WTC11 (cell line): ENCODE data around the gene ACACA. TPM values are rescaled to one million over a fixed set of nuclear protein-coding genes. Genes with fewer than 3 reads are reported as not detected.

ENCODE experiments used
- ATAC-seq: fragments of 200-7000 bp; cut with Tn5 transposase; 2 replicates; pipeline ENCODE4 v1.10.0; 2021; ENCODE audit warnings: mild to moderate bottlenecking, moderate library complexity
- CTCF ChIA-PET: fragments of 300-600 bp; sonication (Branson Sonifier 250); formaldehyde crosslinking; loops from one replicate; lab custom pipeline; 2021; ENCODE audit warnings: antibody characterized with exemption; lab: Charles Lee
- POLR2A ChIA-PET: fragments of 350-600 bp; sonication (Branson Sonifier 250); formaldehyde crosslinking; loops from one replicate; lab custom pipeline; 2021; ENCODE audit warnings: antibody characterized with exemption; lab: Charles Lee
- DNase-seq: peaks from one replicate; pipeline ENCODE4 v3.0.0; 2021; ENCODE audit warnings: low spot score
- H3K27ac Mint-ChIP-seq: 2 replicates; pipeline ENCODE4 v1.8.0; 2021; ENCODE audit warnings: mixed read lengths
- H3K27me3 Mint-ChIP-seq: 2 replicates; pipeline ENCODE4 v1.8.0; 2021; ENCODE audit warnings: low read depth, mild to moderate bottlenecking, moderate library complexity, mixed read lengths
- H3K36me3 Mint-ChIP-seq: 2 replicates; pipeline ENCODE4 v1.8.0; 2021; ENCODE audit warnings: mixed read lengths
- H3K4me1 Mint-ChIP-seq: 2 replicates; pipeline ENCODE4 v1.8.0; 2022; ENCODE audit warnings: mixed read lengths
- H3K4me3 Mint-ChIP-seq: 2 replicates; pipeline ENCODE4 v1.8.0; 2021; ENCODE audit warnings: mild to moderate bottlenecking, moderate library complexity, mixed read lengths
- H3K9me3 Mint-ChIP-seq: 2 replicates; pipeline ENCODE4 v1.8.0; 2021; ENCODE audit warnings: mixed read lengths
- ATF6 ChIP-seq: sonication (generic); formaldehyde crosslinking; IDR thresholded peaks from 2 replicates; pipeline ENCODE4 v1.8.1; 2023; ENCODE audit warnings: mild to moderate bottlenecking, missing genetic modification reagents
- ERG ChIP-seq: fragments of 250-450 bp; sonication (Bioruptor Pico); IDR thresholded peaks from 2 replicates; pipeline ENCODE4 v1.8.0; 2021; ENCODE audit warnings: mild to moderate bottlenecking
- FOXJ3 ChIP-seq: sonication (generic); formaldehyde crosslinking; IDR thresholded peaks from 2 replicates; pipeline ENCODE4 v1.9.0; 2021; ENCODE audit warnings: missing genetic modification reagents, mild to moderate bottlenecking, borderline replicate concordance
- GABPB1 ChIP-seq: sonication (generic); formaldehyde crosslinking; IDR thresholded peaks from 2 replicates; pipeline ENCODE4 v1.8.1; 2023; ENCODE audit warnings: mild to moderate bottlenecking, missing genetic modification reagents
- HMGXB4 ChIP-seq: sonication (generic); formaldehyde crosslinking; IDR thresholded peaks from 2 replicates; pipeline ENCODE4 v1.8.1; 2023; ENCODE audit warnings: mild to moderate bottlenecking, moderate library complexity, missing genetic modification reagents
- IRF1 ChIP-seq: sonication (generic); formaldehyde crosslinking; IDR thresholded peaks from 2 replicates; pipeline ENCODE4 v1.8.0; 2023; ENCODE audit warnings: missing genetic modification reagents
- JAZF1 ChIP-seq: fragments of 250-450 bp; sonication (Bioruptor Pico); IDR thresholded peaks from 2 replicates; pipeline ENCODE4 v1.9.0; 2021; ENCODE audit warnings: moderate library complexity, mild to moderate bottlenecking, inconsistent platforms
- KAT7 ChIP-seq: sonication (generic); formaldehyde crosslinking; IDR thresholded peaks from 2 replicates; pipeline ENCODE4 v1.8.1; 2023; ENCODE audit warnings: missing genetic modification reagents, mild to moderate bottlenecking, borderline replicate concordance
- NFYB ChIP-seq: sonication (generic); formaldehyde crosslinking; conservative IDR thresholded peaks from 2 replicates; pipeline ENCODE4 v1.8.0; 2022; ENCODE audit warnings: low read depth, missing genetic modification reagents
- PRDM15 ChIP-seq: sonication (generic); formaldehyde crosslinking; IDR thresholded peaks from 2 replicates; pipeline ENCODE4 v1.8.0; 2022; ENCODE audit warnings: missing genetic modification reagents
- SMAD3 ChIP-seq: sonication (generic); formaldehyde crosslinking; IDR thresholded peaks from 2 replicates; pipeline ENCODE4 v1.8.0; 2022; ENCODE audit warnings: missing genetic modification reagents, mild to moderate bottlenecking, borderline replicate concordance
- TCF7 ChIP-seq: sonication (generic); formaldehyde crosslinking; IDR thresholded peaks from 2 replicates; pipeline ENCODE4 v1.8.0; 2022; ENCODE audit warnings: mild to moderate bottlenecking, low read depth, missing genetic modification reagents, moderate library complexity
- TEAD1 ChIP-seq: sonication (generic); formaldehyde crosslinking; IDR thresholded peaks from 2 replicates; pipeline ENCODE4 v1.8.0; 2022; ENCODE audit warnings: mild to moderate bottlenecking, missing genetic modification reagents
- ZBTB21 ChIP-seq: sonication (generic); formaldehyde crosslinking; IDR thresholded peaks from 2 replicates; pipeline ENCODE4 v1.8.1; 2023; ENCODE audit warnings: mild to moderate bottlenecking, missing genetic modification reagents, borderline replicate concordance
- ZNF232 ChIP-seq: sonication (generic); formaldehyde crosslinking; IDR thresholded peaks from 2 replicates; pipeline ENCODE4 v1.8.0; 2022; ENCODE audit warnings: mild to moderate bottlenecking, missing genetic modification reagents
- ZNF263 ChIP-seq: sonication (generic); formaldehyde crosslinking; IDR thresholded peaks from 2 replicates; pipeline ENCODE4 v1.8.1; 2022; ENCODE audit warnings: low read depth, mild to moderate bottlenecking, moderate library complexity, missing genetic modification reagents
- ZNF317 ChIP-seq: sonication (generic); formaldehyde crosslinking; IDR thresholded peaks from 2 replicates; pipeline ENCODE4 v1.8.1; 2023; ENCODE audit warnings: low read depth, mild to moderate bottlenecking, moderate library complexity, missing genetic modification reagents, borderline replicate concordance
- ZNF416 ChIP-seq: fragments of 250-450 bp; sonication (Bioruptor Pico); IDR thresholded peaks from 2 replicates; pipeline ENCODE4 v1.9.0; 2021; ENCODE audit warnings: mild to moderate bottlenecking, inconsistent platforms
- ZSCAN18 ChIP-seq: fragments of 250-450 bp; sonication (Bioruptor Pico); IDR thresholded peaks from 2 replicates; pipeline ENCODE4 v2.1.2; 2022; ENCODE audit warnings: mild to moderate bottlenecking, moderate library complexity
- total RNA-seq: library from RNA; stranded (reverse); gene quantifications from 3 replicates; pipeline ENCODE4 v1.2.3, GENCODE V29; 2021

The ACACA gene
- total RNA-seq, 1 experiment from 2014 or later = 167 TPM

GRCh38 chr17:37048811-37049210, 357.8 kb downstream of the ACACA start:
- Mint-ChIP-seq H3K36me3 (no peaks in the 10 kb centered on the region), H3K9me3 (no peaks in the 10 kb centered on the region), H3K4me1 (peaks cover 54% of the 10 kb centered on the region), H3K27me3 (no peaks in the 10 kb centered on the region), H3K27ac (no peak overlapping the region), H3K4me3 (no peak overlapping the region)
- ChIA-PET POLR2A (no interaction called here), CTCF (interaction anchor here (1.8 kb wide), 1 partner anchor 417 kb away, joined by 7 read pairs; no protein-coding TSS in a partner anchor)
- TF ChIP-seq ATF6 (CRISPR knock-in tag) (no peak), ZBTB21 (no peak), ZNF317 (CRISPR knock-in tag) (no peak), FOXJ3 (CRISPR knock-in tag) (no peak), TCF7 (CRISPR knock-in tag) (no peak), ZNF263 (CRISPR knock-in tag) (no peak), TEAD1 (CRISPR knock-in tag) (no peak), NFYB (CRISPR knock-in tag) (no peak), ZNF232 (CRISPR knock-in tag) (no peak), ZSCAN18 (CRISPR knock-in tag) (no peak), KAT7 (CRISPR knock-in tag) (no peak), PRDM15 (CRISPR knock-in tag) (no peak), JAZF1 (no peak), ERG (no peak), GABPB1 (CRISPR knock-in tag) (no peak), HMGXB4 (no peak), SMAD3 (CRISPR knock-in tag) (no peak), ZNF416 (CRISPR knock-in tag) (no peak), IRF1 (CRISPR knock-in tag) (no peak)
- DNase-seq (no peak), ATAC-seq (no peak)
